GM10266 (cell line): ENCODE data around the gene MRPL14.

Experiments used
- DNase-seq: peaks from one replicate; pipeline ENCODE4 v3.0.0; 2012; ENCODE audit errors: extremely low spot score
- TF ChIP-seq, protein P1 (sequence below): IDR thresholded peaks from 2 replicates; pipeline ENCODE4 v1.5.1; 2012; ENCODE audit warnings: mild to moderate bottlenecking, low read depth; ENCODE audit not compliant: control insufficient read depth, insufficient read depth; ENCODE audit errors: missing control alignments

MRPL14 gene

DNA sequence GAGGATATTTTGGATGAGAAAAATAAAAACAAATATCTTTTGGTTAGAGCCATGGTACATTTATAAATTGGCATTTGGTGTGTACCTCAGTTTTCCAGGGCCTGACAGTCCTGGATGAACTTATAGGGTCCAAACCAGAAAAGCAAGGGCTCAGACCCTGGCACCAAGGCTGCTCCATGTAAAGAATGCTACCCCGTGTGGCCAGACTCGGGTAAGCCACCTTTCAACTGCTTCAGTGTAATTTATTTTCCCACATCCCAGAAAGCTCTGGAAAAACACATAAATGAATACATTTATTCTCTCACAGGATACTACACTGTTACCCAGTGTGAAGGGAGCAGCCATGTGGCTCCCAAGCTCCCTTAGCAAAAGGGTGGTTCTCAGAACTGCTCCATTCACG lies 13.8 kb downstream of the MRPL14 start:
- TF ChIP-seq, protein P1, sequence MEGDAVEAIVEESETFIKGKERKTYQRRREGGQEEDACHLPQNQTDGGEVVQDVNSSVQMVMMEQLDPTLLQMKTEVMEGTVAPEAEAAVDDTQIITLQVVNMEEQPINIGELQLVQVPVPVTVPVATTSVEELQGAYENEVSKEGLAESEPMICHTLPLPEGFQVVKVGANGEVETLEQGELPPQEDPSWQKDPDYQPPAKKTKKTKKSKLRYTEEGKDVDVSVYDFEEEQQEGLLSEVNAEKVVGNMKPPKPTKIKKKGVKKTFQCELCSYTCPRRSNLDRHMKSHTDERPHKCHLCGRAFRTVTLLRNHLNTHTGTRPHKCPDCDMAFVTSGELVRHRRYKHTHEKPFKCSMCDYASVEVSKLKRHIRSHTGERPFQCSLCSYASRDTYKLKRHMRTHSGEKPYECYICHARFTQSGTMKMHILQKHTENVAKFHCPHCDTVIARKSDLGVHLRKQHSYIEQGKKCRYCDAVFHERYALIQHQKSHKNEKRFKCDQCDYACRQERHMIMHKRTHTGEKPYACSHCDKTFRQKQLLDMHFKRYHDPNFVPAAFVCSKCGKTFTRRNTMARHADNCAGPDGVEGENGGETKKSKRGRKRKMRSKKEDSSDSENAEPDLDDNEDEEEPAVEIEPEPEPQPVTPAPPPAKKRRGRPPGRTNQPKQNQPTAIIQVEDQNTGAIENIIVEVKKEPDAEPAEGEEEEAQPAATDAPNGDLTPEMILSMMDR = no peak
- DNase-seq = no peak

DNA sequence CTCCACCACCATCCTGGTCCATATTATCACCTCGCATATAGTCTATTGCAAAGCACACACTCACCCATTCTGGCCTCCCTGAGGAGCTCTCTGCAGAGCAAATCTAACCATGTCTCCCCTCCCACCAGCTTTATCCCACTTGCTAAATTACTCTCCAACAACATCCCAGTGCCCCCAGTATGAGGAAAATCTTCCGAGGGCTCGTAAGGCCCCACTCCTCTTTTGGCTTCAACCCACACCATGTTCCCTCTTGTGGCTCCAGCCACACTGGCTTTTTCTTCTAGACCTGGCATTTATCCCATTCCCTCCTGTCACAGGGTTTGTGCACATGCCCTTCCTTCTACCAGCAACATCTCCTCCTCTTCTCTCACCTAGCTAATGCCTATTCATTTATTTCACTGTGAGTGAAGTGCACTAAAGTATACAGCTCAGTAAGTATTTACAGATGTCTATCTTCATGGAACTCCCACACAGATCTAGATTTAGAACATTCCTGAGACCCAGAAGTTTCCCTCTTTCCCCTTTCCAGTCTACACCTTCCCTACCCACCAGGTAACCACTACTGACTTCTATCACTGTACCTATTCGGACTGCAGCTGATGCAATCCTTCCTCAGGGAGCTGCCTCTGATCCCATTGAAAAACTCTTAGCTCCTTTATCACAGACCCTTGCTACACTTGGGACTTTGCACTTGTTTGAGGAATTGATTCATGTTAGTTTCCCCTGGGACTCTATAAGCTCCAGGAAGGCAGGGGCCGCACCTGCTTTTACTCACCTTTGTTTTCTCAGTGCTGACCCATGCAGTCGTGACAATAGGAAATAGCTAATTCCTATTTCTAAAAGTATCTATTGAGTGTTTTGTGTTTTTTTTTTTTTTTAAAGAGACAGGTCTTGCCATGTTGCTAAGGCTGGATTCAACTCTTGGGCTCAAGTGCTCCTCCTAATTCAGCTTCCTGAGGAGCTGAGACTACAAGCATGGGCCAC lies 15.5 kb downstream of the MRPL14 start:
- DNase-seq = no peak
- TF ChIP-seq, protein P1 = no peak

DNA sequence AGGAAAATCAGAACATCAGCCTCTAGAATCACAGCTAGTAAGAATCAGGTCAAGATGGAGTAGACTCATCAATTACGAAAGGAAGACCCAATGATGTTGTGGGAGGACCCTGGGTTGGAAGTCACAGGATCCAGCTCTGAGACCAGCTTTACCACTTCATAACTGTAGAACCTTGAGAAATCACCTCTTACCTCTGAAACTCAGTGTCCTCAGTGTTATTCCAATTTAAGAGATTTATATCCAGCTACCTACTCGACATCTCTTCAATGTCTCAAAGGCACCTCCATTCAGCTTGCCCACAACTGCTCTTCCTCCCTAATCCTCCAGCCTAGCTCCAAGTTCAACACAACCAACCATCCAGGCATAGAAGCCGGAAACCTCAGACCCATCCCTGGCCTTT lies 16.3 kb downstream of the MRPL14 start:
- DNase-seq = no peak
- TF ChIP-seq, protein P1 = no peak

DNA sequence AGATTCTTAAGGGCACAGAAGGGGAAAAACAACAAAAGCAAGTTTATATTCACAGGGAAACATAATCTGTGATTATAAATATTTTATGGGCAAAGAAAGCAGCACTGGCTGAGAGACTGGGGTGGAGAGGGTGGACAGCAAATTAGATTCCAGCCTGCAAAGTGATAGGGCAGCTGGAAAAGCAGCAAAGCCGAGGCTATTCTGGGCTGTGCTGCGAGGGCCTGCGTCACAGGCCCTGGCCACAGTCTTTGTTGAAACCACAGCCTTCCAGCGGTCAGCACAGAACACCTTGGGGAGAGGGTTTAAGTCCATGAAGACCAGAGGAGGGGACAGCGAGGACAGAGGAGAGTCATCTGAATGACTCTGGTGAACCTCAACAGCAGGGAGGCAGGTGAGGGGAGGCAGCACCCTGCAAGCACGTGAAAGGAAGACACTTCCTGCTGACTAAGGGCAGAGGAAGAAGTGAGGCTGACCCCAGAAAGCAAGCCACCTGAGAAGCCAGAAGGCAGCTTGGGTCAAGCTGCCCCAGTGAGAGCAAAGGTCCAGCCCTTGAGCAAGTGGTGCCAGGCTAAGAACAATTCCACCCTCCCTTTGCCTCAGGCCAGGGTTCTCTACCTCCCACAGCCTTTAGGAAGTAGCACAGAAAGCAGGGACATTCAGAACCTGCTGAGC lies 17.1 kb downstream of the MRPL14 start:
- TF ChIP-seq, protein P1 = no peak
- no peak for DNase-seq

DNA sequence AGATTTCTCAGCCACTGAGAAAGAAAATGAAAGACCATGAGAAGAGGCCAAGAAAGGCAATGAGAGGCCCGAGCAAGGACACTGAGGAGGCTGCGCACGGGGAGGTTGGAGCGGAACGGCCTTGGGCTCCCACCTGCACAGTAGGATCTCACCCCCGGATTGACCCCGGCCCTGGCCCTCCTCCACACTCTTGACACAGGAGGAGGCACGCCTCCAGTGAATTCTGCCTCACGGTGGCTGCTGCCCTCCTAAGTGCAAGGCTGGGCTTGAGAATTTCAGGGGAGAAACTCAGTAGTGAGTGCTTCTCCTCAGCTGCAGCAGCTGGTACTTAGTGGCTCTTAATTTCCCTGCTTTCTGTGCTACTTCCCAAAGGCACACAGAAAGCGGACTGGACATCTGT lies 18.0 kb downstream of the MRPL14 start:
- TF ChIP-seq, protein P1 = no peak
- no peak for DNase-seq

DNA sequence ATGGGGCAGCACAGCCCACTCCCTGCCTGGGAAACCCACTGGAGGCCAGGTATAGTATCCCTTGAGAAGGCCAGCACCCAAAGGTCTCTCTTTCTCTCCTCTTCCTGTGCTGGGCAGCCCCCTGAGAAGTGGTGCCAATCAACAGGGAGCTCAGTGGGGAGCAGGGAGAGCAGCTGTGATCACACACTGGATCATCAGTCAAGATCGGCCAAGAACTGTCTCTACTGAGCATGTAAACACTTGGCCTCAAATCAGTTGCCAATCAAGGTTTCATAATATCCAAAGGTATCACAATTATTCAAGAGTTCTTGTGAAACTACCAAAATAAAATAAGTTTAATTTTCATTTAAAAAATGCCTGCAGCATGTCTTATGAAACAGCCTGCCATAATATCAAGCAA lies 18.8 kb downstream of the MRPL14 start:
- TF ChIP-seq, protein P1 = no peak
- DNase-seq = no peak

DNA sequence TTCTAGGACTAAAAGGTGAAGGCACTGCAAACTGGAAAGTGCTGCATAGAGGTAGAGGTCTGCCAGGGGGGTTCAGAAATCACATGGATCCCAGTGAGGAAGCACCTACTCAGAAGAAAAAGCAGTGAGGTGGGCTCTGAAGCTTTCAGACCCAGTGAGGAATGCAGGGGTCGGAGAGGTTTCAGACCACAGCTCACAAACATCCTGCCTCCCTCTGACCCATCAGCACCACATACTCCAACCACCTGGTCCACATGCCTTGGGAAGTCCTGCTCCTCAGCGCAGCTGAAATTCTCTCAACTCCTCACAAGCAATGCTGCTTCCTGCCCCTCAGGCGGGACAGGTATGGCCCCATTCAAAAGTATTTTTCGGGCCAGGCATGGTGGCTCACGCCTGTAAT lies 20.2 kb downstream of the MRPL14 start:
- TF ChIP-seq, protein P1 = no peak
- no peak for DNase-seq
